ENCODE data around the gene ITGB3BP.

GRCh38 chr1:63466181-63466580, 56.8 kb downstream of the ITGB3BP start:
- no peak for TF ChIP-seq CTCF (conservative IDR thresholded peaks at IDR 0.05; ENCODE audit: low read length)
- TF ChIP-seq EZH2phosphoT487 (IDR thresholded peaks at IDR 0.05; ENCODE audit: borderline replicate concordance, low read depth, low read length), result no peak

Data from OCI-LY7 (cell line).